ENCODE results near the gene ATXN2L.
"Not testable (repeated sequence)": the region's sequence is repeated elsewhere in the genome, so short reads cannot be mapped to it uniquely, and the experiment has no call there.

ATXN2L gene

DNA sequence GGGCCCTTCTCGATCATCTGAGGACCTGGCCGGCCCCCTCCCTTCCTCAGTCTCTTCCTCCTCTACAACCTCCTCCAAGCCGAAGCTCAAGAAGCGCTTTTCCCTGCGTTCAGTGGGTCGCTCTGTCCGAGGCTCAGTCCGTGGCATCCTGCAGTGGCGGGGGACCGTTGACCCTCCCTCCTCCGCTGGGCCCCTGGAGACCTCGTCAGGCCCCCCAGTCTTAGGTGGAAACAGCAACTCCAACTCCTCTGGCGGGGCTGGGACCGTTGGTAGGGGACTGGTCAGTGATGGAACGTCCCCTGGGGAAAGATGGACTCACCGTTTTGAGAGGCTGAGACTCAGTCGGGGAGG is 43.6 kb downstream of the ATXN2L start:
- no peak for TF ChIP-seq CTCF (IDR thresholded peaks at IDR 0.05; ENCODE audit: borderline replicate concordance, insufficient read depth, low read depth, low read length)

DNA sequence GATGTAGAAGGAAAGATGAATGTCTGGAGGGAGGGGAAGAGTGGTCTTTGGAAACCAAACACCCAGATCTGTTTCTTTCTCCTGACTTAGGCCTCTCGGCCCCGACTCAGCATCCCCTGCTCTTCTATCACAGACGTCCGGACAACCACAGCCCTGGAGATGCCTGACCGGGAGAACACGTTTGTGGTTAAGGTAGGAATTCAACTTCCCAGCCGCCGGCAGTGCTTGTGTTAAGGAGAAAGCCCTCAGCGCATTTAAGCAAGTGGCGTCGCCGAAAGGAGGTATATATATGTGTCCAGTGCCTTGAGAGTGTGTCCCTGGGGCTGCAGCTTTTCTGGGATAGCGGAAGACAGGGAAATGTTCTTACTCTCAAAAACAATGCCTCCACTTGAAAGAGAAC is 44.4 kb downstream of the ATXN2L start:
- TF ChIP-seq CTCF (IDR thresholded peaks at IDR 0.05; ENCODE audit: borderline replicate concordance, insufficient read depth, low read depth, low read length): no peak
- H3K4me3 ChIP-seq (ENCODE audit: low read depth, low read length): no peak overlapping the region

More for the DNA sequence above, 43.6 kb downstream of the ATXN2L start:
- H3K4me3 ChIP-seq (ENCODE audit: low read depth, low read length): no peak overlapping the region

GRCh38 chr16:28867646-28868045 is 44.8 kb downstream of the ATXN2L start:
- not testable (repeated sequence) for H3K4me3 ChIP-seq (ENCODE audit: low read depth, low read length)

DNA sequence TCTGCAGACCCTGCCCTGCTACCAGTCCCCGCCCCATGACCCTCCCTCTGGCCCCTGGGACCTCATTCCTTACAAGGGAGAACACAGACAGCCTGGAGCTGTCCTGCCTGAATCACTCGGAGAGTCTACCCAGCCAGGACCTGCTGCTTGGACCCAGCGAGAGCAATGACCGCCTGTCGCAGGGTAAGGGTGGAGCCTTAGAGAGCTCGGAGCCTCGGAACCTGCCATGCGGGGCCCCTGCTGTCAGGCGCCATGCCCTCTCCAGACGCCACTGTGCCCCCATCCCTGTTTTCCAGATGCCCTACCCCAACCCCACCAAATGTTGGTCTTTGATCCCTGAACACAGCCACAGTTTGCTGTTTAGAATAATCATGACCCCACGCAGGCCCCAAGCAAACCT is 46.4 kb downstream of the ATXN2L start:
- no peak for TF ChIP-seq CTCF (IDR thresholded peaks at IDR 0.05; ENCODE audit: borderline replicate concordance, insufficient read depth, low read depth, low read length)
- H3K4me3 ChIP-seq (ENCODE audit: low read depth, low read length): no peak overlapping the region

GRCh38 chr16:28872952-28873351 is 50.2 kb downstream of the ATXN2L start:
- H3K4me3 ChIP-seq (ENCODE audit: low read depth, low read length): no peak overlapping the region
- TF ChIP-seq CTCF (IDR thresholded peaks at IDR 0.05; ENCODE audit: borderline replicate concordance, insufficient read depth, low read depth, low read length): no peak

GRCh38 chr16:28873543-28874201 is 50.9 kb downstream of the ATXN2L start:
- TF ChIP-seq CTCF (IDR thresholded peaks at IDR 0.05; ENCODE audit: borderline replicate concordance, insufficient read depth, low read depth, low read length): peak; percentile 88
- no peak overlapping the region for H3K4me3 ChIP-seq (ENCODE audit: low read depth, low read length)

GRCh38 chr16:28874406-28874805 is 51.6 kb downstream of the ATXN2L start:
- no peak overlapping the region for H3K4me3 ChIP-seq (ENCODE audit: low read depth, low read length)
- no peak for TF ChIP-seq CTCF (IDR thresholded peaks at IDR 0.05; ENCODE audit: borderline replicate concordance, insufficient read depth, low read depth, low read length)
